H1 (cell line): Measurements from ENCODE around the gene UMODL1. TPM values are rescaled to one million over a fixed set of nuclear protein-coding genes. Genes with fewer than 3 reads are reported as not detected.

Experiments used
- CTCF ChIA-PET: fragments of 300-600 bp; sonication (Branson Sonifier 250); formaldehyde crosslinking; loops from one replicate; lab custom pipeline; 2021; ENCODE audit not compliant: partially characterized antibody; lab: Charles Lee
- POLR2A ChIA-PET: fragments of 300-600 bp; sonication (Branson Sonifier 250); formaldehyde crosslinking; loops from one replicate; lab custom pipeline; 2021; ENCODE audit warnings: inconsistent platforms; ENCODE audit not compliant: partially characterized antibody; lab: Charles Lee
- DNase-seq, 2 experiments: peaks; one replicate each; pipeline versions ENCODE4 v3.0.0 to v3.0.0-alpha.2; 2010 to 2022; ENCODE audit warnings: low spot score in 2 of 2, low read depth in 1 of 2, mixed read lengths in 1 of 2
- FAIRE-seq: peaks from 2 replicates; lab custom pipeline; 2011; peaks lifted over from hg19 to GRCh38; lab: Jason Lieb, UNC
- H2AFZ ChIP-seq: 2 replicates; pipeline ENCODE4 v1.8.1; 2012; ENCODE audit warnings: low read length, inconsistent platforms
- H2AK5ac ChIP-seq: 2 replicates; pipeline ENCODE4 v1.6.1; 2013; ENCODE audit warnings: low read depth, low read length
- H2BK120ac ChIP-seq: replicated peaks from 2 replicates; pipeline ENCODE3; 2013; ENCODE audit warnings: low read depth, low read length, inconsistent platforms
- H2BK12ac ChIP-seq: 2 replicates; pipeline ENCODE4 v1.6.1; 2013; ENCODE audit warnings: low read depth, low read length
- H2BK15ac ChIP-seq: 2 replicates; pipeline ENCODE4 v1.6.1; 2013; ENCODE audit warnings: low read length
- H2BK20ac ChIP-seq: 2 replicates; pipeline ENCODE4 v1.6.1; 2013; ENCODE audit warnings: low read length
- H2BK5ac ChIP-seq: 2 replicates; pipeline ENCODE4 v1.6.1; 2013; ENCODE audit warnings: low read depth, low read length
- H3K14ac ChIP-seq: 2 replicates; pipeline ENCODE4 v1.6.1; 2013; ENCODE audit warnings: inconsistent platforms; ENCODE audit not compliant: insufficient read length
- H3K18ac ChIP-seq: 2 replicates; pipeline ENCODE4 v1.6.1; 2013; ENCODE audit warnings: low read length; ENCODE audit errors: extremely low read depth
- H3K23ac ChIP-seq: 2 replicates; pipeline ENCODE4 v1.6.1; 2013; ENCODE audit warnings: inconsistent platforms; ENCODE audit not compliant: insufficient read length
- H3K23me2 ChIP-seq: 2 replicates; pipeline ENCODE4 v1.6.1; 2013; ENCODE audit warnings: low read depth, low read length
- H3K27ac ChIP-seq: 2 replicates; pipeline ENCODE4 v1.6.1; 2011; ENCODE audit warnings: low read depth, low read length, inconsistent platforms
- H3K27me3 ChIP-seq, 4 experiments: replicated peaks in 1 of 4; 1 replicate in 1 of 4; 2 replicates in 3 of 4; pipeline versions ENCODE4 v1.6.1 to v1.8.1; 2011 to 2013; ENCODE audit warnings: low read length in 3 of 4, mild to moderate bottlenecking in 3 of 4, inconsistent platforms in 2 of 4, mixed read lengths in 2 of 4, moderate library complexity in 1 of 4; ENCODE audit not compliant: control insufficient read depth in 3 of 4, insufficient read depth in 3 of 4; ENCODE audit errors: extremely low read depth in 1 of 4
- H3K36me3 ChIP-seq, 4 experiments: 2 replicates each; pipeline versions ENCODE4 v1.6.1 to v1.8.1; 2011 to 2013; ENCODE audit warnings: mild to moderate bottlenecking in 4 of 4, low read length in 3 of 4, moderate library complexity in 2 of 4, control low read depth in 1 of 4, inconsistent platforms in 1 of 4; ENCODE audit not compliant: insufficient read depth in 4 of 4, control insufficient read depth in 2 of 4
- H3K4ac ChIP-seq: replicated peaks from 2 replicates; pipeline ENCODE3; 2013; ENCODE audit warnings: low read length, low read depth, mixed read lengths, inconsistent platforms; ENCODE audit not compliant: insufficient read length
- H3K4me1 ChIP-seq, 4 experiments: replicated peaks in 1 of 4; 1 replicate in 1 of 4; 2 replicates in 3 of 4; pipeline versions ENCODE4 v1.6.1 to v1.8.1; 2011 to 2013; ENCODE audit warnings: low read length in 3 of 4, inconsistent platforms in 2 of 4, mixed read lengths in 1 of 4; ENCODE audit not compliant: insufficient read depth in 4 of 4, control insufficient read depth in 3 of 4
- H3K4me2 ChIP-seq, 2 experiments: 2 replicates each; pipeline versions ENCODE4 v1.6.1 to v1.8.1; 2011 to 2013; ENCODE audit warnings: low read depth in 2 of 2, low read length in 2 of 2, control low read depth in 1 of 2, inconsistent platforms in 1 of 2, mild to moderate bottlenecking in 1 of 2; ENCODE audit not compliant: insufficient read depth in 1 of 2
- H3K4me3 ChIP-seq, 4 experiments: fragments of 200-600, 300-600 bp in 1 of 4; sonication (generic), shearing (Covaris generic), sonication (Bioruptor Twin) in 1 of 4; 2 replicates each; pipeline versions ENCODE4 v1.5.1 to v1.8.1; 2011 to 2016; ENCODE audit warnings: low read length in 4 of 4, low read depth in 3 of 4, control low read depth in 2 of 4, inconsistent platforms in 2 of 4, mild to moderate bottlenecking in 2 of 4, mixed read lengths in 1 of 4, moderate library complexity in 1 of 4; ENCODE audit not compliant: insufficient read depth in 2 of 4; ENCODE audit errors: extremely low read depth in 1 of 4
- H3K56ac ChIP-seq: replicated peaks from 2 replicates; pipeline ENCODE3; 2013; ENCODE audit warnings: low read depth, mild to moderate bottlenecking, mixed read lengths, low read length, inconsistent platforms; ENCODE audit not compliant: insufficient read length
- H3K79me1 ChIP-seq: 2 replicates; pipeline ENCODE4 v1.6.1; 2013; ENCODE audit warnings: low read depth, low read length, control low read depth
- H3K79me2 ChIP-seq, 2 experiments: 2 replicates each; pipeline versions ENCODE4 v1.6.1 to v1.8.1; 2012 to 2013; ENCODE audit warnings: low read length in 2 of 2, mild to moderate bottlenecking in 2 of 2, inconsistent platforms in 1 of 2; ENCODE audit not compliant: insufficient read depth in 2 of 2, control insufficient read depth in 1 of 2
- H3K9ac ChIP-seq, 4 experiments: replicated peaks in 1 of 4; 1 replicate in 1 of 4; 2 replicates in 3 of 4; pipeline versions ENCODE4 v1.6.1 to v1.8.1; 2011 to 2013; ENCODE audit warnings: low read depth in 3 of 4, low read length in 3 of 4, control low read depth in 2 of 4, mild to moderate bottlenecking in 2 of 4, moderate library complexity in 2 of 4, inconsistent platforms in 1 of 4; ENCODE audit errors: extremely low read depth in 1 of 4
- H3K9me3 ChIP-seq, 2 experiments: 2 replicates each; pipeline versions ENCODE4 v1.6.1 to v1.8.1; 2012 to 2013; ENCODE audit warnings: mild to moderate bottlenecking in 2 of 2, moderate library complexity in 2 of 2, control low read depth in 1 of 2, inconsistent platforms in 1 of 2, low read depth in 1 of 2, low read length in 1 of 2, mixed read lengths in 1 of 2; ENCODE audit not compliant: insufficient read depth in 2 of 2
- H4K20me1 ChIP-seq, 2 experiments: replicated peaks in 1 of 2; 2 replicates each; pipeline versions ENCODE3 to v1.8.1; 2011 to 2013; ENCODE audit warnings: inconsistent platforms in 2 of 2, low read length in 2 of 2, mild to moderate bottlenecking in 1 of 2; ENCODE audit not compliant: insufficient read depth in 2 of 2, control insufficient read depth in 1 of 2
- H4K5ac ChIP-seq: 2 replicates; pipeline ENCODE4 v1.6.1; 2013; ENCODE audit warnings: low read length, low read depth, mixed read lengths, inconsistent platforms; ENCODE audit not compliant: insufficient read length
- H4K8ac ChIP-seq: 2 replicates; pipeline ENCODE4 v1.8.0; 2013; ENCODE audit warnings: mild to moderate bottlenecking, moderate library complexity, low read length, inconsistent platforms; ENCODE audit not compliant: insufficient read depth; ENCODE audit errors: extremely low read depth
- H4K91ac ChIP-seq: replicated peaks from 2 replicates; pipeline ENCODE3; 2013; ENCODE audit warnings: low read length, mixed read lengths, inconsistent platforms; ENCODE audit not compliant: insufficient read length
- CTBP2 ChIP-seq: IDR thresholded peaks from 2 replicates; pipeline ENCODE4 v1.7.0; 2011; ENCODE audit warnings: borderline replicate concordance, mild to moderate bottlenecking, moderate library complexity, mixed read lengths, low read length; ENCODE audit not compliant: insufficient read depth, insufficient read length
- GABPA ChIP-seq: IDR thresholded peaks from 2 replicates; pipeline ENCODE4 v1.6.1; 2011; ENCODE audit warnings: mild to moderate bottlenecking, low read length, moderate library complexity, borderline replicate concordance; ENCODE audit not compliant: insufficient read depth
- JUND ChIP-seq: IDR thresholded peaks from 2 replicates; pipeline ENCODE4 v1.6.1; 2011; ENCODE audit warnings: mild to moderate bottlenecking, improper control_type of control experiment, low read length
- KDM4A ChIP-seq: IDR thresholded peaks from one replicate; pipeline ENCODE4 v1.7.1; 2012; ENCODE audit warnings: low read depth, mild to moderate bottlenecking, moderate library complexity, low read length, inconsistent platforms; ENCODE audit not compliant: severe bottlenecking
- TAF1 ChIP-seq: IDR thresholded peaks from 2 replicates; pipeline ENCODE4 v1.6.1; 2011; ENCODE audit warnings: mild to moderate bottlenecking, low read depth, low read length
- TEAD4 ChIP-seq: IDR thresholded peaks from 2 replicates; pipeline ENCODE4 v1.6.1; 2012; ENCODE audit warnings: low read depth, low read length, inconsistent platforms, mixed read lengths
- USF2 ChIP-seq: IDR thresholded peaks from 2 replicates; pipeline ENCODE4 v1.6.1; 2011; ENCODE audit warnings: low read length, improper control_type of control experiment
- ZNF274 ChIP-seq: IDR thresholded peaks from 2 replicates; pipeline ENCODE4 v1.7.0; 2012; ENCODE audit warnings: low read length, borderline replicate concordance; ENCODE audit errors: extremely low read depth
- WGBS, 2 experiments: shearing (Covaris generic) in 1 of 2; methylation state at CpG; one replicate each; pipeline versions ENCODE4 v1.1.6 to v1.1.7; 2013 to 2015; ENCODE audit warnings: low lambda C conversion rate in 2 of 2, mixed read lengths in 2 of 2, inconsistent platforms in 1 of 2, low coverage in 1 of 2, missing lambda C conversion rate in 1 of 2; ENCODE audit not compliant: insufficient replicate concordance in 2 of 2, insufficient coverage in 1 of 2, insufficient read length in 1 of 2; ENCODE audit errors: extremely low coverage in 1 of 2, missing lambda C conversion rate in 1 of 2; 5-methylcytosine and 5-hydroxymethylcytosine counted together
- polyA plus RNA-seq, 7 experiments: library from polyadenylated mRNA; depleted of rRNA in 3 of 7; stranded (reverse) in 5 of 7; unstranded in 2 of 7; fragments of >200 nt in 5 of 7; fragments of 200-250 nt in 2 of 7; gene quantifications; 1 replicate in 5 of 7; 2 replicates in 1 of 7; 4 replicates in 1 of 7; pipeline versions ENCODE4 v1.2.1 to v1.2.3, GENCODE V29; 2011 to 2013; ENCODE audit warnings: missing spikeins in 2 of 7, mixed read lengths in 2 of 7
- total RNA-seq: library from RNA; stranded (reverse); fragmentation: NEBNext Ultra II Directional; extraction: Animal tissue kit (Norgen Biotek cat#: 25700); gene quantifications from 2 replicates; pipeline ENCODE4 v1.2.1, GENCODE V29; 2021

The UMODL1 gene
- total and polyA plus RNA-seq, 2 of the 8 experiments (the other 6 are each of a cell fraction or from before 2014, with no cell fraction given), result not detected

GRCh38 chr21:42063191-42063570 is 7.9 kb upstream of the UMODL1 start:
- Histone ChIP-seq H3K14ac (no peak overlapping the region), H3K56ac (no peak overlapping the region), H3K27ac (no peak overlapping the region), H4K91ac (no peak overlapping the region), H2BK12ac (no peak overlapping the region), H3K79me1 (no peaks in the 10 kb centered on the region), H2AK5ac (no peak overlapping the region), H4K8ac (no peak overlapping the region; the same call in 1 of the 2 replicates), H2BK15ac (no peak overlapping the region), H3K23ac (no peak overlapping the region), H3K79me2 (no peaks in the 10 kb centered on the region), H3K18ac (no peak overlapping the region), H2BK120ac (no peak overlapping the region), H3K4me3 (no peak overlapping the region), H3K4me1 (peaks cover 0 to 25% (median 9%) of the 10 kb centered on the region in 4 experiments; a peak in 4 of 7 replicates), H2AFZ (no peak overlapping the region), H2BK5ac (no peak overlapping the region), H2BK20ac (no peak overlapping the region), H3K27me3 (peaks cover 0 to 4% (median 0%) of the 10 kb centered on the region in 4 experiments; a peak in 1 of 7 replicates), H4K5ac (no peak overlapping the region), H3K36me3 (no peaks in the 10 kb centered on the region), H3K4ac (no peak overlapping the region), H3K4me2 (0 out of 4 replicates have a peak overlapping the region, but pooled peaks of 1 of the 2 experiments have one; percentile 1), H4K20me1 (no peaks in the 10 kb centered on the region), H3K9ac (no peak overlapping the region), H3K23me2 (no peaks in the 10 kb centered on the region), H3K9me3 (no peaks in the 10 kb centered on the region)
- TF ChIP-seq CTBP2 (no peak), TEAD4 (no peak), JUND (no peak), ZNF274 (no peak), KDM4A (no peak), GABPA (no peak), USF2 (no peak), TAF1 (no peak)
- FAIRE-seq, result no peak
- no peak for DNase-seq
- WGBS, 2 experiments, result 89% methylated on average over 4 of the region's 4 CpGs; no CpG with 5 or more reads in 1 of the 2 experiments
- ChIA-PET POLR2A (no interaction called here), CTCF (interaction anchor here (0.6 to 1.5 kb wide), 3 partner anchors 8 to 50 kb away, joined by 3 read pairs; no protein-coding TSS in a partner anchor)
